Thoracic aorta endothelial cell (primary cell): ENCODE data around the gene TRIM13. TPM values are rescaled to one million over a fixed set of nuclear protein-coding genes. Genes with fewer than 3 reads are reported as not detected.

ENCODE experiments used
- small RNA-seq: library from RNA; depleted of rRNA; stranded (forward); fragments of <200 nt; gene quantifications from one replicate; pipeline ENCODE3, GENCODE V24; 2012
- total RNA-seq: library from RNA; depleted of rRNA; stranded (reverse); fragments of >200 nt; gene quantifications from 2 replicates; pipeline ENCODE4 v1.2.3, GENCODE V29; 2012

Gene TRIM13
- total RNA-seq, result 28.1 and 42.6 TPM in 2 replicates

GRCh38 chr13:49996951-49997895, at the start of gene TRIM13:
Gene TRIM13, plus strand, starts transcription at chr13:49997042. Its CDS starts 14,899 bp downstream, at chr13:50011941.

GRCh38 chr13:50015258-50015657, 18.4 kb downstream of the TRIM13 start, which contains the start of gene KCNRG:
Gene KCNRG, plus strand, starts transcription at chr13:50015444. Its CDS starts 50 bp downstream, at chr13:50015494.

Small RNAs within 50 kb of the gene (small RNA-seq; reads per million reads assigned to genes)
- gene MIR16-1, result 38.8 reads per million, percentile 97 among the genes with 10 or more reads in this experiment
- gene MIR3613, result not detected
- not detected for gene RF02105
- not detected for gene RF02106
- gene RF02107, result not detected
- not detected for gene RF02108

Other genes starting within 250 kb of the TRIM13 start
- 80.3 and 94.2 TPM in 2 replicates for gene KPNA3, start 204.4 kb upstream of the TRIM13 start, total RNA-seq
- gene SPRYD7, start 60.7 kb upstream of the TRIM13 start, total RNA-seq, result 9.0 and 9.8 TPM in 2 replicates
- 2.2 and 3.5 TPM in 2 replicates for gene KCNRG, start 18.4 kb downstream of the TRIM13 start, total RNA-seq